HG03378 (cell line): ENCODE measurements around the gene RPTOR.
"Not testable (repeated sequence)": the region's sequence is repeated elsewhere in the genome, so short reads cannot be mapped to it uniquely, and the experiment has no call there.

Experiments used
- ATAC-seq: cut with Tn5 transposase; IDR thresholded peaks from one replicate; pipeline ENCODE4 v1.9.1; 2021; ENCODE audit warnings: mild to moderate bottlenecking, moderate library complexity; ENCODE audit not compliant: unreplicated experiment

Gene RPTOR

GRCh38 chr17:80790981-80791742, 246.5 kb downstream of the RPTOR start:
- no peak for ATAC-seq

- no peak for ATAC-seq
Observed at GRCh38 chr17:80791758-80792284, 247.2 kb downstream of the RPTOR start.

- no peak for ATAC-seq
Observed at GRCh38 chr17:80792373-80792781, 247.7 kb downstream of the RPTOR start.

GRCh38 chr17:80793421-80793820, 248.8 kb downstream of the RPTOR start:
- no peak for ATAC-seq

GRCh38 chr17:80793851-80794267, 249.2 kb downstream of the RPTOR start:
- ATAC-seq, result no peak

- ATAC-seq, result no peak
Observed at GRCh38 chr17:80794281-80795089, 249.8 kb downstream of the RPTOR start.

GRCh38 chr17:80795090-80795580, 250.5 kb downstream of the RPTOR start:
- no peak for ATAC-seq

DNA sequence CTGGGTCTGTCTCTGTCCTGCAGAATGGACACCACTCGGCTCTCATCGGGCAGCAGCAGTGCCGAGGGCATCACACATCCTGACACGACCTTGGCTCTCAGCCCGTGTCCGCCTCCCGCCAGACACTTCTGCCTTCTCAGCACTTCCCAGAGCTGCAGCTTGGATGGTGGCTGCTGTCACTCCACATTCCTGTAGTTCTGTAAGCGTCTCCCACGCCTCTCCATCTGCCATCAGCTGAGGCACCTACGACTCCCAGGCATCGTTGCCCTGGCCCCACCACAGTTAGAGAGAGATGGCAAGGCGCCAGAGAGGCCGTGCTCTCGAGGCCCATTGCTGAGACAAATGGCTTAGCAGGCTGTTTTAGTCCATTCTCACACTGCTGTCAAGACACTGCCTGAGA, 251.1 kb downstream of the RPTOR start:
- no peak for ATAC-seq

DNA sequence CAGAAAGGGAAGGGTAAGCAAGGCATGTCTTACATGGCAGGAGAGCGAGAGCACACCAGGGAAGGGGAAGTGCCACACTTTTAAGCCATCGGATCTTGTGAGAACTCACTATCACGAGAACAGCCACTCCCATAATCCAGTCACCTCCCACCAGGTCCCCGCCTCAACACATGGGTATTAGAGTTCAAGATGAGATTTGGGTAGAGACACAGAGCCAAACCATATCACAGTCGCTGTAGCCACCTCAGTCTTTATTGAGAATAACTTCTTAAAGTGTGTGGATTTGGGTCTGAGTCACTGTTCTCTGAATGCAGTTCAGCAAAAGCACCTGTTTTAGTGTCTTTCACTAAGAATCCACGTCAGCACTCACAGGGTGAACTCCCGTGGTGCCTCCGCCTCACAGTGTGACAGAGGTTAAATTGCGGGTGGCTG, 251.8 kb downstream of the RPTOR start:
- ATAC-seq, result no peak

- ATAC-seq, result not testable (repeated sequence)
Observed at GRCh38 chr17:80797222-80797621, 252.6 kb downstream of the RPTOR start.

DNA sequence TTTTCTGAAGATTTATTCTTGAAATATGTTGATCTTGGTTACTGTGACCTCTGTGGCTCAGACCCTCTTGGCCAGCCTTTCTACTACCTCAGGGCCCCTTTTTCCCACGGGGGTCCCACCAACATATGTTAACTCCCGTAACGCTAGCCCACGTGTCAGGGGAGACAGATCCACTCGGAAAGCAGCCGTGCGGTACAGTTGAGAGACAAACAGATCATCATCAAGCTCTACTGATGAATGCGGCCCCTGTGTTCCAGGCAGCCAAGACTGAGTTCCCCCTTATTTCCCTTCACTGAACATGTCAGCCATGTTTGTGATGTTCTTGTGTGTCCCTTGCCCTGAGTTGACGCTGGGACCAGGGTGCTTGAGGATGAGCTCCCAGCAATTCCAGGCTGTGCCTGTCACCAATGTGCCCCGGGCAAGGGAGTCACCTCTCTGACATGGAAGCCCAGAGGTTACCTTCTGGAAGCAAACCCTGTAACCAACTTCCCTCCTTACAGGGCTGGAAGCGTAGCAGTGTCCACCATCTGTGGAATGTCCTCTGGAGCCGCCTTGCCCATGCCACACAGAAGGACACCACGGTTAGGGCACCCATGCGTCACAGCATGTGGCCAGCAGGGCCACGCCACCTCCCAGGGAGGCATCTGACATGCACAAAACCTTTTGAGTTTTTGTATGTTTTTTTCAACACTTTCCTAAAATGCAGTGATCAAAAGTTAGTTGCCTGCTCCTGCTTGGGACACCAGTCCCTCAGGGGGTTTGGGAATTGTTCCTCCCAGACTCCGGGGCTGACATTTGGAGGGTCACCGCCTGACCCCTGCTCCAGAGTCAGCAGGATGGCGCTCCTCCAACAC, 253.3 kb downstream of the RPTOR start:
- ATAC-seq, result no peak

- ATAC-seq, result no peak
Observed at GRCh38 chr17:80798595-80799537, 254.2 kb downstream of the RPTOR start.

DNA sequence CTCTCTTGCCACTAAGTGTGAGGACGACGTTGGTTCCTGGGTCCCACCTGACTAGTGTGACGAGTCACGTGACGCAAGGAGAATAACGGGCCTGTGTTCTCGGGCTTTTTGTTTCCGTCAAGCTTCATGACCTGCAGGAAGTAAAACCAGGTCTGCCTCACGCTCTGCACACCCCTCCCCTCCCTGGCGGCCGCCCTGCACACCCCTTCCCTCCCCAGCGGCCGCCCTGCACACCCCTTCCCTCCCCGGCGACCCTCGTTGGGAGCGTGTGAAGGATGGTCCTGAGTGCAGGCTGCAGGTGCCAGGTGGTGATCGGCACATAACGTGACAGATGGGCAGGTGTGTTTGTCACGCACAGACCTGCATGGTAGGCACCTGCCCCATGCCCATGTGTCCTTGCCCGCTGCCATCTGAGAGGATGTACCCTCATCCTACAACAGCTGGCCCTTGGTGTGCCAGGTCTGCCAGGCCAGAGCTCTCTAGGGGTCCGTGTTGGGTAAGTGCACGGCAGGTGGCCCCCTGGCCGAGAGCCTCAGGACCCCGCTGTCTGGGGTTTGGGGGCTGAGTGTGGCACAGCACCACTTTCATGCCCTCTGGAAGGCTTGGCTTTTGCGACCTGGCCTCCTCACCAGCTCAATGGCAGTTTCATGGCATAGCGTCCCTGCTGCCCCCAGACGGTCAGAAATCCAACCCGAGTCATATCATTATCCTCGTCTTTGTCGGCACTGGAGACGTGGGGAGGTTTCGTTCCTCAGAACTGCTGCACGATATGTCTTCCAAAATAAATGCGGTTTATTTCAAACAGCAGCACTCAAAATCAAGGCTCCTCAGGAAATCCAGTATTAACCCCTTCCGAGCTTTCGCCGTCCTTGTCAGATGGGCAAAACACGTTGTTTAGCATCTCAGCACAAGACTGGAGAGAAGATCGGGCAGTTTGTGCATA, 255.2 kb downstream of the RPTOR start:
- ATAC-seq, result no peak

- no peak for ATAC-seq
Observed at GRCh38 chr17:80800481-80801391, 256.1 kb downstream of the RPTOR start.

- no peak for ATAC-seq
Observed at GRCh38 chr17:80802626-80803450, 258.2 kb downstream of the RPTOR start.
